LHCN-M2 (cell line): Measurements from ENCODE around the gene MFAP4. TPM values are rescaled to one million over a fixed set of nuclear protein-coding genes. Genes with fewer than 3 reads are reported as not detected.
"Not testable (repeated sequence)": the region's sequence is repeated elsewhere in the genome, so short reads cannot be mapped to it uniquely, and the experiment has no call there.

Source experiments
- DNase-seq: peaks from one replicate; pipeline ENCODE4 v3.0.0-alpha.2; 2012; ENCODE audit warnings: low read depth
- total RNA-seq: library from RNA; depleted of rRNA; stranded (reverse); fragments of >200 nt; gene quantifications from 2 replicates; pipeline ENCODE4 v1.2.3, GENCODE V29; 2014

Gene MFAP4
- total RNA-seq, 1 experiment from 2014 or later: 0.40 TPM

DNA sequence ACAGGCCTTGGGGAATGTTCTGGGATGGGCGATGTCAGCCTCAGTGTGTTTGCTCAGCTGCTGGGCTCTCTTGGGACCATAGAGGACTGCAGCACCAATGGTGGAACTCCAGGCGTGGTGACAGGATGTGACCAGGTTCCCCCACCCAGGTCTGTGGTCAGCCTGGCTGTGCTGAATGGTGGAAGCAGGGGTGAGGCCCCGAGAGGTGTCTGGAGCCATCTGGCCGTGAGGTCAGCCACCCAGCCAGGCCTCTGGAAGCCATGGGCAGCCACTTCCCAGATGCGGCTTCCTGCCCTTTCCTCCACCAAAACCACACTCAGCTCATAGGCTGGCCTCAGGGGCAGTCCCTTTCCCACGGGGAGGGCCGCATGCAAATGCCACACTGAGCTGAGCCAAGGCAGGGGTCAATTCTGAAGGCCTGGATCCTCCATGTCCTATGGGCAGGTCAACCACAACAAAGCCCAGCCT, 16.5 kb downstream of the MFAP4 start:
- DNase-seq: peak; percentile 89

DNA sequence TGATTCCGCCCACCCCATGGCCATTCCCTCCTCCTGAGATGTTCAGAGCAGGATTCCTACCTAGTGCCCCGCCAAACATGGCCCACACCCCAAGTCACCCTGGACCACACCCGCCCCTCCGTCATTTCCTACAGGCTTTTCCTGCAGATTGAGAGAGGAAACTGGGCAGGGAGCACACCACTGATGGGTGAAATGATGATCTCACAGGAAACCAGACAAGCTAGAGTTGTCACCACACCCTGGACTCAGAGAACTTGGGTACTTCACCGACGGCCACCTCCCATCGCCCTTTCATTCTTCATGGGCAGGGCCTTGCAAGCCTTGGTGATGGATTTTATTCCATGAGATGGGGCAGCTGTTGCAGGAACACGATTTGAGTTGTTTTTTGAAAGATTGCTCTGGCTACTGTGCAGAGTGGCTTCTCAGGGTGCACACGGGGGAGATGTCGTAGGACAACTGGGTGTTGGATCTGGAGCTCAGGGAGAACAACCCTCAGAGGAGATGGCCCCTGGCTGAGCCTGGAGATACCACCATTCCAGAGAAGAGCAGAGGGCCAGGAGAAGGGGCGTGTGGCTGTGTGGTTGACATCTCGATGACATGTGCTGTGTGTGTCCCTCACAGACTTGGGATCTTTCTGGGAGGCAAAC, 17.0 kb downstream of the MFAP4 start:
- no peak for DNase-seq

DNA sequence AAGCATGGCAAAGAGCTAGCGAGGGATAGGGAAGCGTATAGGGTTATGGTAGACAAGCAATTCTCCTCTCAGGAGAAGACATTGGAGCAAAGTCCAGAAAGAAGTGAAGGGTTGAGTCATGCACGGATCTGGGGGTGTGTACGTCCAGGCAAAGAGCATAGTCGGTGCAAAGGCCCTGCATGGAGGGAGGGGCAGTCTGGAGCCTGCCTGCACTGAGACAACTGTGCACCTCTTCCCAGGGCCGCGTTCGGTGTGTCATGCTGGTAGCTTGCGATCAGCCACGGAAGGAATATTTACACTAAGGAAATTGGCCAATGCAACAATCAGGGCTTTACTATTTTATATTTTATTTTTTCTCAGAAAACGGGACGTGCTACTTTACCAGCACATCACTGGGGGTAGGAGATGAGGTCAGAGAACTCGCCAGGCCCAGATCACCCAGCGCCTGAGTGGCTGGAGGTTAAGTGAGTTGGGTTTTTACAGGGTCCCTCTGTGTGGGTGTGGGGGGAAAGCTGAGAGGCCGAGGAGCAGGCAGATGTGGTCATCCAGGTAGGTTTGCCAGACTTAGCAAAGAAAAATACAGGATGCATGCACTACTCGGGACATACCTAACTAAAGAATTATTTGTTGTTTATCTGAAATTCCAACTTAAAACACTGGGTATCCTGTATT, 17.7 kb downstream of the MFAP4 start:
- DNase-seq: no peak

DNA sequence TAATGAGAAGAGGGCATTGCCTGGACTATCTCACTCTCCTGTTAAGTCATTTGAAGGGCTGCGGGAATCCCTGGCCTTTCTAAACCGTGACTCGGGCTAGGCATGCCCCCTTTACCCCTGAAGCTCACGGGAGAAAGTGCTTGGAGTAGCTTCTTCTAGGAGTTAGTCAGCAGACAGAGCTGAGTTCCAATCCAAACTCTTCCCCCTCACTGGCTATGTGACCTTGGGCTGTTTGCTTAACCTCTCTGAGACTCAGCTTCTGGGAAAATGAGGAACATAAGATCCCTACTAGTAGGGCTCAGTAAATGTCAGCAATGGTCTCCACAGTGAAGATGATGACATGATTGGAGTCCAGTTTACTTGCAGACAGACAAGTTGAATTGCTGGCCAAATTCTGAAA, 18.8 kb downstream of the MFAP4 start:
- no peak for DNase-seq

DNA sequence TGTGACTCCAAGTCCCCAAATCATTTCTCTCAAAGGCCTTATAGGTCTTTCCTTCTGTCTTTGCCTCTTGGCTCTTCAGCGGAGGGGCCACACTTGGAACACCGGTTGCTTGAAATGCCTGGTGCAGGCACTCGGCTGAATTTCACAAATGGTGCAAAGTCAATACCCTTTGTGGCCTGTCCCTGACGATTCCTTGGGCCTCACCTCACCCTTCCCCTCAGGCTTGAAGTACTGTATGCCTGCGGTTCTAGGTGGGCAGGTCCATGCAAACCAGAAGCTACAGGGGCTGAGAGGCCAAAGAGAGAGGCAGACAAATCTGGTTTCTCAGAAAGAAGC, 20.4 kb downstream of the MFAP4 start:
- DNase-seq: no peak

DNA sequence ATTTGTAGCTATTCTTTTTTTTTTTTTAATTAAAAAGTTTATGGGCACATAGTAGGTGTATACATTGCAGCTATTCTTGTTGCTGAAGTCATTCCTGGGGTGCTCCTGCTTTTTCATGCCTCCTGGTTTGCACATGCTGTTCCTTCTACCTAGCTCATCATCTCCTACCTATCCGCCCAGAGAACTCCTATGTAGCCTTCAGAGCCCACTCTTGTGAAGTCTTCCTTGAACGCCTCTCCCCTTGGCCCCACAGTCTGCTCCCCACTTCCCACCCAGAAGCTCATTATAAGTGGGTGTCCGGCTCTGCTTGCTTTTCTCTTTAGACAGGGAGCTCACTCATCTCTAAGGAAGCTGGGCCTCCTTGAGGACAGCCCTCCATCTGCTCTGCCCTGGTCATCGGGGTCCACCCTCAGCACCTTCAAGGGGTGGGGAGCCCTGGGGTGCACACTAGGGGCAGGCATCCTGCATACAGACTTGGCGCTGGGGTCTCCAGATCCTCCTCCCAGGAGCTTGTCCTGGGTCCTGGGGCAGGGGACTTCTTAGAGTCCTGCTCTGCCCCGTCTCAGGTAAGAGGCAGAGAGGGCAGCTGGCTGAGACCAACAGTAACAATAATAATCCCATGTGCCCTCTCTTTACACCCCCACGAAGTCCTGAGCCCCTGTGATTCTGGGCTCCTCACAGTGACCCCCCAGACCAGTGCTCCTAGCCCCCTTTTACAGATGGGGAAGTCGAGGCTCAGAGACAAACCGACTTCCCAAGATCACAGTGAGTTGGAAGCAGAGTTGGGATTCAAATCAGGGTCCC, 21.0 kb downstream of the MFAP4 start:
- no peak for DNase-seq

DNA sequence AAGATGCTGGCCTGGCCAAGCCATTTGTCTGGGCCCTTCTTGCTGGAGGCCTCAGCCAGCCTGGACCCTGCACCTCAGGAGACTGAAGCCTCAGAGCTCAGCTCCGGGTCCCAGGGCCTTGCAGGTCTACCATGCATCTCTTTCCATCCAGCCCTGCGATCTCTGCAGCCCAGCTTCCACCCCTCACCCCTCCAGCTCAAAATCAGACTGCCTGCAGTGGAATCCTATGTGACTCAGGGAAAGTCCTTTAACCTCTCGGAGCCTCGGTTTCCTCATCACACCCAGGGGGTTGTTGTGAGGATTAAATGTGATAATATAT, 21.5 kb downstream of the MFAP4 start:
- DNase-seq: no peak

DNA sequence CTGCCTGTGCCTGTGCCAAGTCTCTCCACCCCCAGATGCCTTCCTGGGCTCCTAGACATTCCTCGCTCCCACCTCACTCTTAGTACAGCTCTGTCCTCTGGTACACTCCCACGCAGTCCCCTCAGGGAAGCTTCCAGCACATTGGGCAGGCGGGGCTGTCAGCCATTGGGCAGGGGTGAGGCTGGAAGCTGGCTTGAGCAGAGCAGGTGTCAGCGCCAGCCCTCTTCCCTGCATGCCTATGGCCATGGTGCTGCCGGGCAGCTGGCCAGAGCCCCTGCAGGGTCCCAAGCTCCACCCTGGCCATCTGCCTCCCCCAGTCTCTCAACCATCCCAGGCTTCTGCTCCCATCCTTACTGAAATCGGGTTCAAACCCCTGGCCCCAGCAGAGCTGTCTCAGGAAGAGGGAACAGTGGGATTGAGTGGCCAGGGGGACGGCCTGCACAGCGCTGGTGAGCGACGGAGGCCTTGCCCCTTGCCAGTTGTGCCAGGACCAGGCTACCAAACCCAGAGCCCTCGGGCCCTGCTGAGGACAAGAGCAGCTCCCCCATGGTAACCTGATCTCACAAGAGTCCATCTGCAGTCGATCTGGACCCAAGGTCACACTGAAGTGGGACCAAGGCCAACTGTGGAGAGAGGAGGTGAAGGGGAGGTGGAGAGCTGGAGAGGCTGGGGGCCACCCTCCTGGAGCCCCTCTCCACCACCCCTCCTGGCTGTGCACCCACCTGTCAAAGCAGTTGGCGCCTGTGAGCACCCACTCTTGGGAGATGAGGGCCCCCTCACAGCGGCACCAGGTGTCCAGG, 22.1 kb downstream of the MFAP4 start:
- no peak for DNase-seq

DNA sequence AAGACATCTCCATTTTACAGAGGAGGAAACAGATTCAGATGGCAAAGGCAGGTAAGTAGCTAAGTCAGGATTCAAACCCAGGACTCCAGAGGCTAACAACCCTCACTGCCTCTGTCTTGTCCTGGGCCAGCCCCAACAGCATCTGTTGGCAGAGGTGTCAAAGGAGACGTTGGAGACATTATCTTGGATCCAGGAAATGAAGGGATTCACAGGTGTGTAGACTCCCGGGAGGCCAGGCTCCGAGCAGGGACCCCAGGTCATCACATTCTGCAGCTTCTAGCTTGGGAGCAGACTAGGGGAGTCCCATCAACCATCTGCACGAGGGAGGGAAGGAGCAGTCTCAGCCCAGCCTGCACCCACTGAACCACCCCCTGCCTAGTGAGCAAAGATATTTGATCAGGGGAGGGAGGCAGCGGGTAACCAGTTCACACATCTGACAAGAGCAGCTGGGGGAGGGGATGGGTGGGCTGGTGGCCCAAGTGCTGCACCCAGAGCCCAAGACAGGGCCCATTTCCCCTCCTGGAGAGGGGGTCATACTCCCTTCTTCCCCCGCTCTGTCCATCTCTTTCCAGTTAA, 23.4 kb downstream of the MFAP4 start:
- DNase-seq: no peak

DNA sequence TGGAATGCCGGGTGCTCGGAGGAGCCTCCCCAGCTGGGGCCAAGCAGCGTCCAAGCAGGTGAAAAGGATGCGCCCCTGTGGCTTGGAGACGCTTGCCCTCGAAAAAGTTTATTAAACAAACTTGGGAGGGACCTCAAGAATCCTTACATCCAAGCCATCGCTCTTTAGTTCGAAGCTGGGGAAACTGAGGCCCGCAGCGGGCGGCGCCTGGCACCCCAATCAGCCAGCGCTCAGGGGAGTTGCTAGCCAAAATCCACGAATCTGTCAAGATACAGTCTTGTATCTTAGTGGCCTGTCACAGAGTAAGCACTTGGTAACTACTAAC, 23.9 kb downstream of the MFAP4 start:
- no peak for DNase-seq

DNA sequence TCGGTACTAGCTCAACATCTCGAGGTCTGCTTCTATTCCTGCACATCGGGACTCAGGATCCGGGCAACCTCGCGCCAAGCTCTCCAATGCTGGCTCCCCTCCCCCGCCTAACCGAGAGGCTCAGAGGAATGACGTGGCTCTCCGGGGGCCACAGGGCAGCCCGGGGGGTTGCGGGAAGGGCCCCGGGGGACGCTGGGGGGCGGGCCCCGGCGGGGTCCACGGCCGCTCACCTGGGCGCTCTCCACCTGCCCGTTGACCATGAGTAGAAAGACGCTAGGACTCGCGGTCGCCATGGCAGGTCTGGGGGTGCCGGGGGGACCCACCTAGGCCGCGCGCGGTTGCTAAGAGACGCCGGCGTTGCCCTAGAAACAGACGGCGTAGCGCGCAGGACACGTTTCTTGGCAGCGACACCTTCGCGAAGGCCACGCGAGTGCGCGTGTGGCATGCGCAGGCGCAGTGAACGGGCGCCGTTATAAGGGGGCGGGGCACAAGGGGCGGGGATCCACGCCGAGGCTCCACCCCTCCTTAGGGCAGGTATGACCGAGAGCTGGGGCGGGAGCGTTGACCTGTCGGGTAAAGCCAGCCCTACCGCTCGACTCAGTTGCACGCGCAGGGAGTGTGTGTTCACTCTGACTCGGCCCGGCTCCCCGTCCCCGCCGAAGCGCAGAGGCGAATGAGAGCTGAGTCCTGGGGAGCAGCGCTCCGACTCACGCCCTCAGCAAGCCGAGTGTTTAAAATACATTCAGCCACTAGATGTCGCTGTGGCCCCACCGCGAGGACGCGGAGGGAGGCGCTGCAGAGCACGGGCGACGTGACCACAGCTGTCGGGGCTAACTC, 24.5 kb downstream of the MFAP4 start, which contains the start of gene B9D1:
Gene B9D1 (minus strand): TSS at position 447 of the 837 bp plus-strand sequence. CDS start 154 bp downstream, at position 293.
- DNase-seq: peak; percentile 88

DNA sequence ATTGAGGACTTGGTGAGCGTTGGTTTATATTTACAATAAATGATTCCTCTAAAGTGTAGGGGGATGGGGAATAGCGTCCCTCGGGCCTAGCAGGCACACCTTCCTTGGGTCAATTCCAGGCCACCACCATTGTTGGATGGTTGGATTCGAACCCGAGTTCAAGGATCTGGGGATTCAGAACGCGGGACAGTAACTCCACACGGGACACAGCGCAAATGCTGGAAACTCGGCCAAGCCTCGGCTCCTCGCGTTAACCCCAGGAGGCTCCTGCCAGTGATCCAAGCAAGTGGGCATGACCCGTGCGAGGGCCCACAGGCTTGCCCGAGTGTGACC, 25.1 kb downstream of the MFAP4 start:
- no peak for DNase-seq

DNA sequence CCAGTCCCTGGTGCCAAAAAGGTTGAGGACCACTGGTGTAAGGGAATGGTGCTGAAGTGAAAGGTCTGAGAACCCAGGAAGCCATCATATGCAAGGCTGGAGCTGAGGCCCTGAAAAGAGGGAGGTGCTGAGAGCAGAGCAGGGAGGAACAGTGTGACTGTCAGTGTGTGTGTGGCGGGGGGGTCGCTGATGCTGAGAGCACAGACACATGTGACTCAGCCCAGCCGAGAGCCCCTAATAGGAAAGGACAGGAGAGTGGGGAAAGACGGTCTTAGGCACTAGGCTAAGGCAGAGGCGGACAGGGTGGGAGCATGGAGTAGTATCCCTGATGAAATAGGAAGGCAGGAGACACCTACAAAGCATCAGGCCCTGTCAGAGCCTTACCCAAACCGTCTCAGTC, 25.7 kb downstream of the MFAP4 start:
- DNase-seq: no peak

DNA sequence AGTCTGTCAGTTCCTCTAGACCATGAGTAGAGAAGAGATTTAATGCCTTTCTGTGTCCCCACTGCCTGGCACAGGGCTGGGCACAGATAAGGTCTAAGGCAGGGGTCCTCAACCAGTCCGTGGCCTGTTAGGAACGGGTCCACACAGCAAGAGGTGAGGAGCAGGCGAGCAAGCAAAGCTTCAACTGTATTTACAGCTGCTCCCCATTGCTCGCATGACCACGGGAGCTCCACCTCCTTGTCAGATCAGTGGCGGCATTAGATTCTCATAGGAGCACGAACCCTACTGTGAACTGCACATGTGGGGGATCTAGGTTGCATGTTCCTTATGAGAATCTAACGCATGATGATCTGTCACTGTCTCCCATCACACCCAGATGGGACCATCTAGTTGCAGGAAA, 26.2 kb downstream of the MFAP4 start:
- no peak for DNase-seq

DNA sequence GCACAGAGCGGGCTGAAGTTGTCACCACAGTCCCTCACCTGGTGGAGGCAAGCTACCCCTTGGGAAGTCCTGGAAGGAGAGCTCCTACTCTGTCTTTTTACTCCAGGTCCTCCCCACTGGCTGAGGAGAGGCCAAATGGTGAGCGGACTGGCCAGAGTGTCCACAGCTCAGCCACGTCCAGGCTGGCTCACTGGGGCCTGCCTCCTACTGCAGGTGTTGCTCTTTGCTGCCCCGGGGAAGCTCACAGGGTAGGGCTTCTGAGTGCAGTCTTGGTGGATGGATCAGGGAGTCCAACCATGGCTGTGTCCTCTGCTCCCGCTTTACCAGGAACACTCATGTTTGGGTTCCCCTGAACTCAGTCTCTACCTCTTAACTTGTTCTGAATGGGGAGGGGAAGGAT, 27.1 kb downstream of the MFAP4 start:
- DNase-seq: no peak

DNA sequence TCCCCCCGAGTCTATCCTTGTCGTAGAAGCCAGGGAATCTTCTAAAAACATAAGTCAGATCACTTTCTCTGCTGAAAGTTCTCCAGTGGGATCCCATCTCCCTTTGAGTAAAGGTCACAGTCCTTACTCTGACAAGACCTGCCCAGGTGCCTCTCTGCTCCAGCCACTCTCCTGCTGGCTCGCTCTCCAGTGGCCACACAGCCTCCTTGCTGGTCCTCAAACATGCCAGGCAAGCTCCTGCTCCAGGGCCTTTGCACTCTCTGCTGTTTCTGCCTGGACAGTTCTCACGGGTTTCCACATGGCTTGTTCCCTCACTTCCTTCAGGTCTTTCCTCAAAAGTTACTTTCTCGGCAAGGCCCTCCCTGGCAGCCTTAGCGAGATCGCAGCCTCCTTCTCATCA, 27.8 kb downstream of the MFAP4 start:
- DNase-seq: no peak

DNA sequence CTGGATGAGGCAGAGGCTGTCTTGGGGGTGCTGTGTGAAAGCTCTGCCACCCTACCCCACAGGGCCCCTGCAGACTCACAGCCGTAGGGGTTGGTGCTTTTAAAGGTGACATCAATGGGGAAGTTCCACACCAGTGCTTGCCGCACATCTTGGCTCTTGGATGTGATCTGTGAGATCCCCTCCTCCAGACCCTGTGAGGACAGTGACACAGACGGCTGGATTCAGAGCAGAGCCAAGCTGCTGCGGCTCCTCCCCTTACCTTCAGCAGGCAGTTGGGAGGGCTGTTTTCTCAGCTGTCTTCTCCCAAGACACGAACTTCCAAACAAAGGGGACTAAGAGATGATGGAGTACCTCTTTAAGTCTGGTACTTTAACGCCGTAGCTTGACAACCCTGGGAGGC, 29.2 kb downstream of the MFAP4 start:
- no peak for DNase-seq

DNA sequence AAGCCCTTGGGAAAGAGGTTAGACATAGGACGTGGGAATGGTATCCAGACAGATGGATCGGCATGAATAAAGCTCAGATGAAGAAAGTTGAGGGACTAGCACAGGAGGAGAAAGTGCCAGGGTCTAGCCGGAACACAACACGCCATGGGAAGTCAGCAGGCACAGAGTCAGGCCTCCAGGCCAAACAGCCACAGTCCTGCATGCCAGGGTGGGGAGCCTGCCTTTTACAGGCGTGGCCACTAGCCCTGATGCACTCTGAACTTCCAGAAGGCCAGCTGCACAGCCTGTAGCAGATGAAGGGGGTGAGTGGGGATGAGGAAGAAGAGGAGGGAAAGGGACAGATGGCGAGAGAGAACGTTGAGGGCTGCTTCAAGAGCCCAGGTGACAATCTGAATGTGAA, 29.6 kb downstream of the MFAP4 start:
- DNase-seq: no peak

DNA sequence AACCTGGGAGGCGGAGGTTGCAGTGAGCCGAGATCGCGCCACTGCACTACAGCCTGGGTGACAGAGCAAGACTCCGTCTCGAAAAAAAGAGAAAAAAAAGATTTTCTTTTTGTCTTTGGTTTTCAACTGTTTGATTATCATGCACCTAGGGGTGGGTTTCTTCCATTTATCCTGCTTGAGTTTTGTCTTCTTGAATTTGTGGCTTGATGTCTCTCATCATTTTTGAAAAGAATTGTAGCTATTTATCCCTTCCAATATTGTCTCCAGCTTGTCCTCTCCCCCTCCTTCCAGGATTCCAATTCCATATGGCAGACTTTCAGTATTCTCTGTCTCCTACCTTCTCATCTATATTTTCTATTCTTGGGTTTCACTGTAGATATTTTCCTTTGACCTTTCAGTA, 32.2 kb downstream of the MFAP4 start:
- no peak for DNase-seq

DNA sequence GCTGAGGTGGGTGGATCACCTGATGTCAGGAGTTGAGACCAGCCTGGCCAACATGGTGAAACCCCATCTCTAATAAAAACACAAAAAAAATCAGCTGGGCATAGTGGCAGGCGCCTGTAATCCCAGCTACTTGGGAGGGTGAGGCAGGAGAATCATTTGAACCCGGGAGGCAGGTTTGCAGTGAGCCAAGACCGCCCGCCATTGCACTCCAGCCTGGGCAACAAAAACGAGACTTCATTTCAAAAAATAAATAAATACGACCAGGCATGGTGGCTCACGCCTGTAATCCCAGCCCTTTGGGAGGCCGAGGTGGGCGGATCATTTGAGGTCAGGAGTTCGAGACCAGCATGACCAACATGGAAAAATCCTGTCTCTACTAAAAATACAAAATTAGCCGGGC, 33.6 kb downstream of the MFAP4 start:
- DNase-seq: not testable (repeated sequence)

DNA sequence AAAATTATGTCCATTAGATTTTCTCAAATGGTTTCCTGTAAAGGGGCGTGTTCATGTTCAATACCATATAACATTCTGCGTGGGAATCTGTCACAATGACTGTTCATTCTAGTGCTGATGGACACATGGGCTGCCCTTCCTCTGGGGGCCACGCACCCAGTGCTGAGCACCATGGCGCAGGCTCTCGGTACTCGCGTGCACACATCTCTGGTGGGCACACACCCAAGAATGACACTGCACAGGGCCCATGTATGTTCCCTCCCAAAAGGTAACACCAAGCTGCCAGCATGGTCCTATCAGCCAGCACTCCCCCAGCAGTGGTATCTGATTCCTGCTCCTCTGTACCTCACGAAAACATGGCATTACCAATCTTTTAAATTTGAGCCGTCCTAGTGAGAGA, 38.2 kb downstream of the MFAP4 start:
- no peak for DNase-seq
